ENCODE measurements around the gene NF1. TPM values are rescaled to one million over a fixed set of nuclear protein-coding genes. Genes with fewer than 3 reads are reported as not detected.

The NF1 gene
- total and polyA plus RNA-seq, 11 donors: 6.8 to 82.0 (median 51.4) TPM

DNA sequence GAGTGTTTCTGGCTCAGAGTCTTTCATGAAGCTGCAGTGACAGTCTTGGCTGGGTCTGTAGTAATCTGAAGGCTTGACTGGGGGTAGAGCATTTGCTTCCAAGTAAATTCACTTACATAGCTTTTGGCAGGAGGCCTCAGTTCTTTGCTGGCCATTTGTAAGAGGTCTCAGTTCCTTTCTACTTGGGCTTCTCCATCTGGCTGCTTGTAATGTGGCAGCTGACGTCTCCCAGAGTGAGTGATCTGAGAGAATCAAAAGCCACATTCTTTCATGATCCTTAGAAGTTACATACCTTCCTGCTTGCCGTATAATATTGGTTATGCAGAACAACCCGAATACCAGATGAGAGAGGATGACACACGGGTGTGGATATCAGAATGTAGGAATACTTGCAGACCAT lies 39.8 kb downstream of the NF1 start:
- Histone ChIP-seq H3K9me3 (peaks cover 0 to 10% (median 0%) of the 10 kb centered on the region in 12 donors), H3K4me1 (peaks cover 0 to 22% (median 10%) of the 10 kb centered on the region in 12 donors), H3K36me3 (peaks cover 0 to 28% (median 0%) of the 10 kb centered on the region in 9 donors), H3K27me3 (no peaks in the 10 kb centered on the region), H3K27ac (no peak overlapping the region), H3K4me3 (no peak overlapping the region)
- intact Hi-C loops (cut with DNase I): loop anchor here in 1 of 10 donors (10.0 kb wide), 1 partner anchor 60 kb away; no protein-coding TSS in a partner anchor
- ATAC-seq: no peak
- no peak for TF ChIP-seq POLR2A (IDR thresholded peaks at IDR 0.05)
- TF ChIP-seq, protein P1, sequence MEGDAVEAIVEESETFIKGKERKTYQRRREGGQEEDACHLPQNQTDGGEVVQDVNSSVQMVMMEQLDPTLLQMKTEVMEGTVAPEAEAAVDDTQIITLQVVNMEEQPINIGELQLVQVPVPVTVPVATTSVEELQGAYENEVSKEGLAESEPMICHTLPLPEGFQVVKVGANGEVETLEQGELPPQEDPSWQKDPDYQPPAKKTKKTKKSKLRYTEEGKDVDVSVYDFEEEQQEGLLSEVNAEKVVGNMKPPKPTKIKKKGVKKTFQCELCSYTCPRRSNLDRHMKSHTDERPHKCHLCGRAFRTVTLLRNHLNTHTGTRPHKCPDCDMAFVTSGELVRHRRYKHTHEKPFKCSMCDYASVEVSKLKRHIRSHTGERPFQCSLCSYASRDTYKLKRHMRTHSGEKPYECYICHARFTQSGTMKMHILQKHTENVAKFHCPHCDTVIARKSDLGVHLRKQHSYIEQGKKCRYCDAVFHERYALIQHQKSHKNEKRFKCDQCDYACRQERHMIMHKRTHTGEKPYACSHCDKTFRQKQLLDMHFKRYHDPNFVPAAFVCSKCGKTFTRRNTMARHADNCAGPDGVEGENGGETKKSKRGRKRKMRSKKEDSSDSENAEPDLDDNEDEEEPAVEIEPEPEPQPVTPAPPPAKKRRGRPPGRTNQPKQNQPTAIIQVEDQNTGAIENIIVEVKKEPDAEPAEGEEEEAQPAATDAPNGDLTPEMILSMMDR (IDR thresholded peaks at IDR 0.05): no peak
- DNase-seq: no peak
- WGBS, 4 donors: 66 to 90% (median 77%) methylated on average over 4 of the region's 4 CpGs

- no peak for DNase-seq
- H3K27me3 ChIP-seq: no peaks in the 10 kb centered on the region
- peaks cover 0 to 6% (median under 1%) of the 10 kb centered on the region in 12 donors for H3K4me1 ChIP-seq
- peaks cover 0 to 10% (median 0%) of the 10 kb centered on the region in 12 donors for H3K9me3 ChIP-seq
- 91 to 97% (median 95%) methylated on average over 2 of the region's 2 CpGs for WGBS, 4 donors
- intact Hi-C loops (cut with DNase I): loop anchor here in 1 of 10 donors (10.0 kb wide), 1 partner anchor 62 kb away; no protein-coding TSS in a partner anchor
- no peak overlapping the region for H3K4me3 ChIP-seq
- H3K36me3 ChIP-seq: peaks cover 0 to 34% (median 0%) of the 10 kb centered on the region in 9 donors
- ATAC-seq: no peak
- TF ChIP-seq POLR2A (IDR thresholded peaks at IDR 0.05): no peak
- TF ChIP-seq, protein P1 (IDR thresholded peaks at IDR 0.05): no peak
- H3K27ac ChIP-seq: no peak overlapping the region
Observed at GRCh38 chr17:31136319-31136718, 41.5 kb downstream of the NF1 start.

DNA sequence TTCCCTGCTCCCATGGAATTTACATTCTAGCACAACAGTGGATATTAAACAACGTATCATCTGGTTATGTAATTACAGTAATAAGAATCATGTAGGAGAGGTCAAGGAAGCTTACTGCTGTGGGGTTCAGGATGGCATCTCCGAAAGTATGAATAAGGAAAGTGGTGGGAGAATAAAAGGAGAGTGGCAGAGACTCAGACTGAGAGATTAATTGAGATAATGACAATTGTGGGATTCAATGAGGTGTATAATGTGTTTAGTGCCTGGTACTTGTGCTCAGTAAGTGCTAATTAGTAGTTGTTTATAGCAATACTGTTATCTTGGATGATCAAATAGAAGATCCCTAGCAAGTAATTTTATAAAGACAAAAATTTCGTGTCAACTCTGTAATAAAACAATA lies 45.3 kb downstream of the NF1 start:
- no peak overlapping the region for H3K4me3 ChIP-seq
- peaks cover 0 to 10% (median 0%) of the 10 kb centered on the region in 12 donors for H3K9me3 ChIP-seq
- H3K27me3 ChIP-seq: no peaks in the 10 kb centered on the region
- WGBS, 4 donors: 90 to 92% (median 92%) methylated on average over 3 of the region's 3 CpGs
- no peaks in the 10 kb centered on the region for H3K4me1 ChIP-seq
- no peak for DNase-seq
- peaks cover 0 to 34% (median 0%) of the 10 kb centered on the region in 9 donors for H3K36me3 ChIP-seq
- H3K27ac ChIP-seq: no peak overlapping the region
- ATAC-seq: no peak
- TF ChIP-seq POLR2A (IDR thresholded peaks at IDR 0.05): no peak
- TF ChIP-seq, protein P1 (IDR thresholded peaks at IDR 0.05): no peak
- intact Hi-C loops (cut with DNase I): no loop called here

GRCh38 chr17:31144428-31144827 lies 49.7 kb downstream of the NF1 start:
- Histone ChIP-seq H3K36me3 (peaks cover 0 to 12% (median 4%) of the 10 kb centered on the region in 9 donors), H3K4me3 (no peak overlapping the region), H3K27ac (no peak overlapping the region), H3K9me3 (no peaks in the 10 kb centered on the region), H3K27me3 (no peaks in the 10 kb centered on the region), H3K4me1 (peaks cover 0 to 13% (median 5%) of the 10 kb centered on the region in 12 donors)
- intact Hi-C loops (cut with DNase I): no loop called here
- WGBS, 4 donors: 97 to 100% (median 97%) methylated on average over 3 of the region's 3 CpGs
- TF ChIP-seq, protein P1 (IDR thresholded peaks at IDR 0.05): no peak
- ATAC-seq: no peak
- DNase-seq: no peak

Data from heart left ventricle (tissue), 16 donors.